ENCODE data around the gene PRKD1.

The PRKD1 gene

GRCh38 chr14:29838752-29839151, 88.9 kb downstream of the PRKD1 start:
- no peak for DNase-seq (ENCODE audit: low read depth)

- DNase-seq (ENCODE audit: low read depth) = no peak
Observed at GRCh38 chr14:29836395-29836794, 91.3 kb downstream of the PRKD1 start.

GRCh38 chr14:29832042-29832441, 95.6 kb downstream of the PRKD1 start:
- DNase-seq (ENCODE audit: low read depth) = no peak

GRCh38 chr14:29829851-29830250, 97.8 kb downstream of the PRKD1 start:
- no peak for DNase-seq (ENCODE audit: low read depth)

- no peak for DNase-seq (ENCODE audit: low read depth)
Observed at GRCh38 chr14:29823816-29824215, 103.8 kb downstream of the PRKD1 start.

- DNase-seq (ENCODE audit: low read depth) = no peak
Observed at GRCh38 chr14:29822430-29822709, 105.3 kb downstream of the PRKD1 start.

- no peak for DNase-seq (ENCODE audit: low read depth)
Observed at GRCh38 chr14:29821661-29822429, 105.8 kb downstream of the PRKD1 start.

- DNase-seq (ENCODE audit: low read depth) = no peak
Observed at GRCh38 chr14:29821242-29821641, 106.4 kb downstream of the PRKD1 start.

GRCh38 chr14:29820785-29821184, 106.9 kb downstream of the PRKD1 start:
- DNase-seq (ENCODE audit: low read depth) = no peak

- DNase-seq (ENCODE audit: low read depth) = no peak
Observed at GRCh38 chr14:29817767-29818405, 109.8 kb downstream of the PRKD1 start.

- DNase-seq (ENCODE audit: low read depth) = no peak
Observed at GRCh38 chr14:29815016-29815674, 112.5 kb downstream of the PRKD1 start.

GRCh38 chr14:29814156-29815015, 113.3 kb downstream of the PRKD1 start:
- no peak for DNase-seq (ENCODE audit: low read depth)

- no peak for DNase-seq (ENCODE audit: low read depth)
Observed at GRCh38 chr14:29810682-29811081, 117.0 kb downstream of the PRKD1 start.

GRCh38 chr14:29810064-29810463, 117.6 kb downstream of the PRKD1 start:
- DNase-seq (ENCODE audit: low read depth) = no peak

GRCh38 chr14:29806124-29806517, 121.5 kb downstream of the PRKD1 start:
- no peak for DNase-seq (ENCODE audit: low read depth)

- DNase-seq (ENCODE audit: low read depth) = no peak
Observed at GRCh38 chr14:29805415-29806123, 122.1 kb downstream of the PRKD1 start.

- DNase-seq (ENCODE audit: low read depth) = no peak
Observed at GRCh38 chr14:29804481-29805266, 123.0 kb downstream of the PRKD1 start.

- DNase-seq (ENCODE audit: low read depth) = no peak
Observed at GRCh38 chr14:29803045-29803444, 124.6 kb downstream of the PRKD1 start.

GRCh38 chr14:29802211-29802610, 125.4 kb downstream of the PRKD1 start:
- DNase-seq (ENCODE audit: low read depth) = no peak

GRCh38 chr14:29800961-29801360, 126.7 kb downstream of the PRKD1 start:
- DNase-seq (ENCODE audit: low read depth) = no peak

GRCh38 chr14:29799464-29800095, 128.1 kb downstream of the PRKD1 start:
- DNase-seq (ENCODE audit: low read depth) = no peak

All from stimulated activated CD8-positive, alpha-beta memory T cell treated with anti-CD3 and anti-CD28 coated beads, Interleukin-15, amount 100 ng/mL, for 1 hour (primary cell).